Endothelial cell of umbilical vein (primary cell): ENCODE results near the gene PON1.

Source experiments
- EZH2 ChIP-seq: IDR thresholded peaks from 2 replicates; pipeline ENCODE4 v1.6.1; 2012; ENCODE audit warnings: borderline replicate concordance, low read depth, mild to moderate bottlenecking, moderate library complexity, low read length, inconsistent platforms; ENCODE audit not compliant: severe bottlenecking
- FOS ChIP-seq: IDR thresholded peaks from 2 replicates; pipeline ENCODE4 v1.6.1; 2011; ENCODE audit warnings: mild to moderate bottlenecking, low read length, moderate library complexity, borderline replicate concordance; ENCODE audit not compliant: insufficient read depth
- GATA2 ChIP-seq: IDR thresholded peaks from 2 replicates; pipeline ENCODE4 v1.7.0; 2011; ENCODE audit warnings: low read depth, mild to moderate bottlenecking, moderate library complexity, mixed read lengths, low read length; ENCODE audit not compliant: insufficient read length, insufficient read depth
- JUN ChIP-seq: IDR thresholded peaks from 2 replicates; pipeline ENCODE4 v1.6.1; 2011; ENCODE audit warnings: borderline replicate concordance, low read depth; ENCODE audit not compliant: insufficient read length, insufficient read depth
- MAX ChIP-seq: IDR thresholded peaks from 2 replicates; pipeline ENCODE4 v1.6.1; 2011; ENCODE audit not compliant: insufficient read depth, insufficient read length
- MYC ChIP-seq: IDR thresholded peaks from one replicate; pipeline ENCODE4 v1.6.1; 2011; ENCODE audit warnings: mild to moderate bottlenecking, low read depth, low read length
- POLR2A ChIP-seq: IDR thresholded peaks from 2 replicates; pipeline ENCODE4 v1.6.1; 2012; ENCODE audit warnings: low read depth, mild to moderate bottlenecking, control low read depth, low read length
- POLR2AphosphoS5 ChIP-seq: IDR thresholded peaks from 2 replicates; pipeline ENCODE4 v1.6.1; 2012; ENCODE audit warnings: low read depth, mild to moderate bottlenecking, control low read depth, low read length, moderate library complexity; ENCODE audit not compliant: insufficient read depth
- TF ChIP-seq, protein P1 (sequence below), 2 donors: IDR thresholded peaks; 1 replicate in 1 of 2; 2 replicates in 1 of 2; pipeline ENCODE4 v1.5.1; 2011; ENCODE audit warnings: low read length in 2 of 2, mild to moderate bottlenecking in 2 of 2, moderate library complexity in 2 of 2, control low read depth in 1 of 2, inconsistent platforms in 1 of 2, low read depth in 1 of 2; ENCODE audit not compliant: insufficient read depth in 1 of 2; ENCODE audit errors: extremely low read depth in 1 of 2

- TF ChIP-seq POLR2AphosphoS5 (no peak), EZH2 (no peak), FOS (no peak), POLR2A (no peak), JUN (no peak), MYC (no peak), MAX (no peak), GATA2 (no peak)
- TF ChIP-seq, protein P1, sequence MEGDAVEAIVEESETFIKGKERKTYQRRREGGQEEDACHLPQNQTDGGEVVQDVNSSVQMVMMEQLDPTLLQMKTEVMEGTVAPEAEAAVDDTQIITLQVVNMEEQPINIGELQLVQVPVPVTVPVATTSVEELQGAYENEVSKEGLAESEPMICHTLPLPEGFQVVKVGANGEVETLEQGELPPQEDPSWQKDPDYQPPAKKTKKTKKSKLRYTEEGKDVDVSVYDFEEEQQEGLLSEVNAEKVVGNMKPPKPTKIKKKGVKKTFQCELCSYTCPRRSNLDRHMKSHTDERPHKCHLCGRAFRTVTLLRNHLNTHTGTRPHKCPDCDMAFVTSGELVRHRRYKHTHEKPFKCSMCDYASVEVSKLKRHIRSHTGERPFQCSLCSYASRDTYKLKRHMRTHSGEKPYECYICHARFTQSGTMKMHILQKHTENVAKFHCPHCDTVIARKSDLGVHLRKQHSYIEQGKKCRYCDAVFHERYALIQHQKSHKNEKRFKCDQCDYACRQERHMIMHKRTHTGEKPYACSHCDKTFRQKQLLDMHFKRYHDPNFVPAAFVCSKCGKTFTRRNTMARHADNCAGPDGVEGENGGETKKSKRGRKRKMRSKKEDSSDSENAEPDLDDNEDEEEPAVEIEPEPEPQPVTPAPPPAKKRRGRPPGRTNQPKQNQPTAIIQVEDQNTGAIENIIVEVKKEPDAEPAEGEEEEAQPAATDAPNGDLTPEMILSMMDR (IDR thresholded peaks at IDR 0.05; ENCODE audit: extremely low read depth in 1 of 2, insufficient read depth in 1 of 2, low read depth in 1 of 2, low read length in 2 of 2) = no peak
Observed at GRCh38 chr7:95265634-95266033, 58.7 kb downstream of the PON1 start.
